Pancreas (tissue), 10 donors: ENCODE measurements around the gene DNASE1. TPM values are rescaled to one million over a fixed set of nuclear protein-coding genes. Genes with fewer than 3 reads are reported as not detected.

Experiments used
- ATAC-seq, 4 donors: fragments of 200-7000 bp; cut with Tn5 transposase; one replicate each; pipeline versions ENCODE4 v1.8.0 to v1.9.1; 2020; ENCODE audit warnings: mild to moderate bottlenecking in 4 of 4, moderate library complexity in 4 of 4
- DNase-seq, 6 donors: peaks; one replicate each; pipeline ENCODE4 v3.0.0-alpha.2; 2020
- FAIRE-seq: peaks from 2 replicates; lab custom pipeline; 2012; peaks lifted over from hg19 to GRCh38; lab: Jason Lieb, UNC
- H3K27ac ChIP-seq, 4 donors: fragments of 200-600 bp; sonication (generic); 1 replicate in 3 of 4; 2 replicates in 1 of 4; pipeline versions ENCODE4 v1.5.0 to v1.8.0; 2020
- H3K27me3 ChIP-seq, 4 donors: fragments of 200-600 bp; one replicate each; pipeline ENCODE4 v1.8.0; 2021
- H3K36me3 ChIP-seq, 3 donors: fragments of 200-600 bp; sonication (generic) in 1 of 3; one replicate each; pipeline versions ENCODE4 v1.5.0 to v1.8.0; 2020 to 2021
- H3K4me1 ChIP-seq, 3 donors: fragments of 200-600 bp; one replicate each; pipeline ENCODE4 v1.8.0; 2021
- H3K4me3 ChIP-seq, 4 donors: fragments of 200-600 bp; sonication (generic) in 2 of 4; one replicate each; pipeline versions ENCODE4 v1.5.0 to v1.8.0; 2020 to 2021
- H3K9me3 ChIP-seq, 4 donors: fragments of 200-600 bp; one replicate each; pipeline ENCODE4 v1.8.0; 2021
- WGBS, 2 donors: extraction: QIAGEN DNeasy Blood & Tissue Kit; methylation state at CpG; one replicate each; pipeline ENCODE4 v1.1.7; 2013; 5-methylcytosine and 5-hydroxymethylcytosine counted together
- intact Hi-C, 3 donors: fragments of 100-400 bp; cut with DNase I; formaldehyde crosslinking; loops; one replicate each; pipeline versions ENCODE4 v1.11.1 to v1.14.2; 2022
- polyA plus RNA-seq, 2 donors: library from polyadenylated mRNA; stranded (reverse); fragments of 200-250 nt; gene quantifications; one replicate each; pipeline ENCODE4 v1.2.3, GENCODE V29; 2013
- total RNA-seq, 6 donors: library from RNA; stranded (reverse); fragmentation: NEBNext Ultra II Directional in 4 of 6; extraction: Animal tissue kit (Norgen Biotek cat#: 25700) in 4 of 6; gene quantifications; one replicate each; pipeline versions ENCODE4 v1.2.1 to v1.2.4, GENCODE V29; 2021 to 2023
- TF ChIP-seq, protein P1 (sequence below), 4 donors: fragments of 200-600 bp; sonication (generic) in 3 of 4; IDR thresholded peaks; one replicate each; pipeline versions ENCODE4 v1.5.0 to v1.8.0; 2021; ENCODE audit warnings: antibody characterized with exemption in 4 of 4
- donor health status: healthy with polysubstance abuse.
- donor health status: DM: no; HTN: no; CAD: no; lungs with moderate emphysema.
- donor health status: DM: no; HTN: no; CAD: no.
- donor health status: control.
- donor health status: control.
- donor health status: Bipolar disorder and iron deficiency.
- donor health status: DM: yes; HTN: yes; CAD: no.
- donor health status: DM: no; HTN: no; CAD: no.
- donor health status: DM: no; HTN: no; CAD: no.
- donor health status: DM: yes; HTN: yes; CAD: no.

The DNASE1 gene
- total and polyA plus RNA-seq, 8 donors = 14.6 to 36.9 (median 20.6) TPM

GRCh38 chr16:3625911-3626732 is 28.4 kb upstream of the DNASE1 start:
- TF ChIP-seq, protein P1, sequence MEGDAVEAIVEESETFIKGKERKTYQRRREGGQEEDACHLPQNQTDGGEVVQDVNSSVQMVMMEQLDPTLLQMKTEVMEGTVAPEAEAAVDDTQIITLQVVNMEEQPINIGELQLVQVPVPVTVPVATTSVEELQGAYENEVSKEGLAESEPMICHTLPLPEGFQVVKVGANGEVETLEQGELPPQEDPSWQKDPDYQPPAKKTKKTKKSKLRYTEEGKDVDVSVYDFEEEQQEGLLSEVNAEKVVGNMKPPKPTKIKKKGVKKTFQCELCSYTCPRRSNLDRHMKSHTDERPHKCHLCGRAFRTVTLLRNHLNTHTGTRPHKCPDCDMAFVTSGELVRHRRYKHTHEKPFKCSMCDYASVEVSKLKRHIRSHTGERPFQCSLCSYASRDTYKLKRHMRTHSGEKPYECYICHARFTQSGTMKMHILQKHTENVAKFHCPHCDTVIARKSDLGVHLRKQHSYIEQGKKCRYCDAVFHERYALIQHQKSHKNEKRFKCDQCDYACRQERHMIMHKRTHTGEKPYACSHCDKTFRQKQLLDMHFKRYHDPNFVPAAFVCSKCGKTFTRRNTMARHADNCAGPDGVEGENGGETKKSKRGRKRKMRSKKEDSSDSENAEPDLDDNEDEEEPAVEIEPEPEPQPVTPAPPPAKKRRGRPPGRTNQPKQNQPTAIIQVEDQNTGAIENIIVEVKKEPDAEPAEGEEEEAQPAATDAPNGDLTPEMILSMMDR (IDR thresholded peaks at IDR 0.05) = no peak
- H3K27me3 ChIP-seq = no peaks in the 10 kb centered on the region
- FAIRE-seq = no peak
- H3K4me3 ChIP-seq = no peak overlapping the region
- no peak for DNase-seq
- no peak overlapping the region for H3K27ac ChIP-seq
- ATAC-seq = peak in 1 of 4 donors; percentile 43
- H3K4me1 ChIP-seq = no peaks in the 10 kb centered on the region
- no peaks in the 10 kb centered on the region for H3K9me3 ChIP-seq
- WGBS, 2 donors = 86 to 92% methylated on average over 4 of the region's 4 CpGs
- intact Hi-C loops = no loop called here
- H3K36me3 ChIP-seq = no peaks in the 10 kb centered on the region

- H3K27ac ChIP-seq = no peak overlapping the region
- WGBS, 2 donors = 70 to 78% methylated on average over 3 of the region's 3 CpGs
- FAIRE-seq = no peak
Observed at GRCh38 chr16:3637371-3637923, 17.0 kb upstream of the DNASE1 start.

GRCh38 chr16:3638916-3639644 is 15.4 kb upstream of the DNASE1 start:
- H3K9me3 ChIP-seq = no peaks in the 10 kb centered on the region
- intact Hi-C loops = no loop called here
- H3K27ac ChIP-seq = no peak overlapping the region
- ATAC-seq (no peak), FAIRE-seq (no peak), DNase-seq (no peak)
- no peaks in the 10 kb centered on the region for H3K36me3 ChIP-seq
- H3K4me1 ChIP-seq = no peaks in the 10 kb centered on the region
- TF ChIP-seq, protein P1 (IDR thresholded peaks at IDR 0.05) = no peak
- no peaks in the 10 kb centered on the region for H3K27me3 ChIP-seq
- no peak overlapping the region for H3K4me3 ChIP-seq
- 80 to 82% methylated on average over 13 of the region's 13 CpGs for WGBS, 2 donors

More at GRCh38 chr16:3637371-3637923, 17.0 kb upstream of the DNASE1 start:
- H3K9me3 ChIP-seq = no peaks in the 10 kb centered on the region
- DNase-seq = no peak
- H3K27me3 ChIP-seq = no peaks in the 10 kb centered on the region
- intact Hi-C loops = no loop called here
- no peak overlapping the region for H3K4me3 ChIP-seq
- TF ChIP-seq, protein P1 (IDR thresholded peaks at IDR 0.05) = no peak
- H3K4me1 ChIP-seq = no peaks in the 10 kb centered on the region
- no peaks in the 10 kb centered on the region for H3K36me3 ChIP-seq
- peak in 1 of 4 donors; percentile 51 for ATAC-seq

DNA sequence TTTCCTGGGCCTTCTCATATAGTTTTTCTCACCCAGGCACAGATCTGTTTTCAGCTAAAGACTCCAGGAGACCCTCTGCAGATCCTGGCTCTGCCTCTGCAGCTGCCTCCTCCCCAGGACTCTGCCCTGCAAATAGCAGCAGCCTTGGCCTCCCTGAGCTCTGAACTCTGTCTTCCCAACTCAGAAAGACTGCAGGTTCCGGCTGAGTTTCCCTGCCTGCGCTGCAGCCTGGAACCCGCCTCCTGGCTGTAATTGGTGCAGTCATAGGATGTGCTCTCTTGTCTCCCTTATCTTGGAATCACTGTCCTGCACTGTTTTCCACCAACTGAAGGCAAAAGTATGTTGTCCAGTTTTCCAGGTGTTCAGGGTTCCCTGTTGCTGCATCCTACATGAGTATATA is 14.3 kb upstream of the DNASE1 start:
- 96 to 98% methylated on average over 3 of the region's 3 CpGs for WGBS, 2 donors
- no peaks in the 10 kb centered on the region for H3K4me1 ChIP-seq
- H3K4me3 ChIP-seq = no peak overlapping the region
- no peak overlapping the region for H3K27ac ChIP-seq
- intact Hi-C loops = no loop called here
- FAIRE-seq (no peak), DNase-seq (no peak), ATAC-seq (no peak)
- no peaks in the 10 kb centered on the region for H3K27me3 ChIP-seq
- no peaks in the 10 kb centered on the region for H3K36me3 ChIP-seq
- TF ChIP-seq, protein P1 (IDR thresholded peaks at IDR 0.05) = no peak
- no peaks in the 10 kb centered on the region for H3K9me3 ChIP-seq
